GM23248 (cell line): ENCODE data around the gene NPAS2. TPM values are rescaled to one million over a fixed set of nuclear protein-coding genes. Genes with fewer than 3 reads are reported as not detected.

Source experiments
- DNase-seq: peaks from one replicate; pipeline ENCODE4 v3.0.0-alpha.2; 2015
- H2AFZ ChIP-seq: fragments of 200-600 bp; sonication (generic); 2 replicates; pipeline ENCODE4 v1.6.1; 2016; ENCODE audit warnings: antibody characterized with exemption
- H3F3A ChIP-seq: fragments of 200-600 bp; sonication (generic); 2 replicates; pipeline ENCODE4 v1.6.1; 2016; ENCODE audit warnings: mild to moderate bottlenecking, antibody characterized with exemption, mixed run types; ENCODE audit not compliant: insufficient read depth
- H3K27ac ChIP-seq: fragments of 200-600 bp; sonication (generic); 2 replicates; pipeline ENCODE4 v1.5.1; 2016; ENCODE audit warnings: mild to moderate bottlenecking
- H3K27me3 ChIP-seq: fragments of 200-600 bp; sonication (generic); replicated peaks from 2 replicates; pipeline ENCODE4 v1.6.1; 2016; ENCODE audit warnings: mild to moderate bottlenecking; ENCODE audit not compliant: insufficient read depth
- H3K36me3 ChIP-seq: fragments of 200-600 bp; sonication (generic); 2 replicates; pipeline ENCODE4 v1.6.1; 2016; ENCODE audit warnings: low read depth, mild to moderate bottlenecking
- H3K4me1 ChIP-seq: fragments of 200-600 bp; sonication (generic); 2 replicates; pipeline ENCODE4 v1.6.1; 2016; ENCODE audit warnings: mild to moderate bottlenecking; ENCODE audit not compliant: insufficient read depth
- H3K4me2 ChIP-seq: fragments of 200-600 bp; sonication (generic); one replicate; pipeline ENCODE4 v1.6.1; 2016; ENCODE audit warnings: mild to moderate bottlenecking; ENCODE audit not compliant: unreplicated experiment
- H3K4me3 ChIP-seq: fragments of 200-600 bp; sonication (generic); 2 replicates; pipeline ENCODE4 v1.5.1; 2016; ENCODE audit warnings: mild to moderate bottlenecking
- H3K79me2 ChIP-seq: fragments of 200-600 bp; sonication (generic); 2 replicates; pipeline ENCODE4 v1.6.1; 2016; ENCODE audit warnings: mild to moderate bottlenecking; ENCODE audit not compliant: insufficient read depth
- H3K9ac ChIP-seq: fragments of 200-600 bp; sonication (generic); 2 replicates; pipeline ENCODE4 v1.6.1; 2016; ENCODE audit warnings: mild to moderate bottlenecking
- H3K9me2 ChIP-seq: fragments of 200-600 bp; sonication (generic); 2 replicates; pipeline ENCODE4 v1.6.1; 2016; ENCODE audit warnings: mixed run types, mild to moderate bottlenecking, moderate library complexity; ENCODE audit not compliant: insufficient read depth
- H3K9me3 ChIP-seq: fragments of 200-600 bp; sonication (generic); one replicate; pipeline ENCODE4 v1.6.1; 2017; ENCODE audit warnings: low read depth
- H4K20me1 ChIP-seq: fragments of 200-600 bp; sonication (generic); 2 replicates; pipeline ENCODE4 v1.6.0; 2016; ENCODE audit not compliant: insufficient read depth
- EZH2 ChIP-seq: fragments of 200-600 bp; sonication (generic); IDR thresholded peaks from 2 replicates; pipeline ENCODE4 v1.6.1; 2018; ENCODE audit warnings: antibody characterized with exemption, mild to moderate bottlenecking; ENCODE audit not compliant: insufficient read depth, poor library complexity, severe bottlenecking
- EZH2phosphoT487 ChIP-seq: fragments of 200-600 bp; sonication (generic); IDR thresholded peaks from 2 replicates; pipeline ENCODE4 v1.6.1; 2018; ENCODE audit warnings: antibody characterized with exemption, moderate library complexity, mild to moderate bottlenecking, low read depth; ENCODE audit not compliant: insufficient read depth
- WGBS, 2 experiments: methylation state at CpG; one replicate each; pipeline ENCODE4 v1.1.6; 2015 to 2017; ENCODE audit warnings: low lambda C conversion rate in 2 of 2, low coverage in 1 of 2; ENCODE audit errors: missing lambda C conversion rate in 2 of 2; 5-methylcytosine and 5-hydroxymethylcytosine counted together
- in situ Hi-C: fragments of 300-500 bp; cut with MboI; formaldehyde crosslinking; loops from 2 replicates; pipeline ENCODE4 v1.15.0; 2020
- polyA plus RNA-seq: library from polyadenylated mRNA; unstranded; fragments of >200 nt; fragmentation: Nextera tagmentation; extraction: Ambion mirVana; gene quantifications from 2 replicates; pipeline ENCODE4 v1.2.1, GENCODE V29; 2016
- total RNA-seq: library from RNA; depleted of rRNA; stranded (reverse); fragments of >200 nt; shearing (Covaris generic); gene quantifications from 2 replicates; pipeline ENCODE4 v1.2.3, GENCODE V29; 2014

NPAS2 gene
- total and polyA plus RNA-seq, 2 experiments from 2014 or later: 3.8 to 10.8 TPM

GRCh38 chr2:100822587-100823248 lies 2.8 kb downstream of the NPAS2 start:
- H3K4me1 ChIP-seq: peaks cover 21% of the 10 kb centered on the region
- no peak overlapping the region for H3K27ac ChIP-seq
- in situ Hi-C loops: no loop called here
- H3K4me3 ChIP-seq: peak overlapping the region; percentile 72
- H3K79me2 ChIP-seq: peaks cover 15% of the 10 kb centered on the region
- TF ChIP-seq EZH2 (no peak), EZH2phosphoT487 (no peak)
- peak overlapping the region; percentile 61 for H3K4me2 ChIP-seq
- peaks cover 6% of the 10 kb centered on the region for H3F3A ChIP-seq
- no peaks in the 10 kb centered on the region for H4K20me1 ChIP-seq
- DNase-seq: peak; percentile 77
- WGBS, 2 experiments: 17 to 22% methylated on average over 9 of the region's 9 CpGs
- no peaks in the 10 kb centered on the region for H3K9me2 ChIP-seq
- H3K9me3 ChIP-seq: no peaks in the 10 kb centered on the region
- H3K36me3 ChIP-seq: no peaks in the 10 kb centered on the region
- H3K27me3 ChIP-seq: no peaks in the 10 kb centered on the region
- no peak overlapping the region for H3K9ac ChIP-seq
- no peak overlapping the region for H2AFZ ChIP-seq

GRCh38 chr2:100823665-100824438 lies 3.9 kb downstream of the NPAS2 start:
- Histone ChIP-seq H3K4me1 (peaks cover 15% of the 10 kb centered on the region), H3K27ac (no peak overlapping the region), H3K9me3 (no peaks in the 10 kb centered on the region), H3K4me2 (no peak overlapping the region), H4K20me1 (no peaks in the 10 kb centered on the region), H3K36me3 (no peaks in the 10 kb centered on the region), H3K27me3 (no peaks in the 10 kb centered on the region), H3F3A (no peaks in the 10 kb centered on the region; the same call in 1 of the 2 replicates), H3K9ac (no peak overlapping the region), H2AFZ (no peak overlapping the region), H3K4me3 (no peak overlapping the region), H3K79me2 (peaks cover 16% of the 10 kb centered on the region), H3K9me2 (no peaks in the 10 kb centered on the region)
- no peak for DNase-seq
- WGBS, 2 experiments: 93 to 96% methylated on average over 6 of the region's 6 CpGs
- TF ChIP-seq EZH2: no peak
- TF ChIP-seq EZH2phosphoT487: no peak
- in situ Hi-C loops: no loop called here

DNA sequence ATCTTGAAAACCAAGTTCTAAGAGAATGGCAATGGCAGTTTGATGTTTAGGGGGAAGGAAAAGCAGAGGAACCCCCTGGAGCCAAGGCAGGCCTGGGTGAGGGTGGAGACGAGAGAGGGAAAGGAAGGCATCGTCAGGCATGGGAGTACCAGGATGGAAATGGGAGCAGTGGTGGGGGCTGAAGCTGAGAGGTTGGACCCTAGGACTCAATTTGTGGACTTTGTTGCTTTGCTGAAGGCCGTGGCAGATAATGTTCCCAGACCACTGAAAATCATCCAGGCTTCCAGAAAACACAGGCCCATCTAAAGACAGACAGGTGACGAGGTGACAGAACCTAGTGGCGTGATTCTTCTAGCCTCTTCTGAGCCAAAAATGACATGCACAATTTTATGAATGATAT lies 4.9 kb downstream of the NPAS2 start:
- in situ Hi-C loops: no loop called here
- Histone ChIP-seq H3K9me3 (no peaks in the 10 kb centered on the region), H3F3A (no peaks in the 10 kb centered on the region; the same call in 1 of the 2 replicates), H3K4me3 (no peak overlapping the region), H3K79me2 (peaks cover 25% of the 10 kb centered on the region), H3K4me1 (peaks cover 15% of the 10 kb centered on the region), H3K4me2 (no peak overlapping the region), H3K36me3 (no peaks in the 10 kb centered on the region), H2AFZ (no peak overlapping the region), H3K9me2 (no peaks in the 10 kb centered on the region), H4K20me1 (no peaks in the 10 kb centered on the region), H3K9ac (no peak overlapping the region), H3K27ac (no peak overlapping the region), H3K27me3 (no peaks in the 10 kb centered on the region)
- no peak for TF ChIP-seq EZH2phosphoT487
- no peak for TF ChIP-seq EZH2
- WGBS, 2 experiments: 95 to 99% methylated on average over 5 of the region's 5 CpGs
- DNase-seq: no peak

GRCh38 chr2:100826494-100826893 lies 6.6 kb downstream of the NPAS2 start:
- in situ Hi-C loops: no loop called here
- no peaks in the 10 kb centered on the region for H3K9me2 ChIP-seq
- H3K4me3 ChIP-seq: no peak overlapping the region
- H3K27me3 ChIP-seq: no peaks in the 10 kb centered on the region
- no peak overlapping the region for H3K4me2 ChIP-seq
- TF ChIP-seq EZH2phosphoT487 (no peak), EZH2 (no peak)
- 79 to 81% methylated on average over 2 of the region's 2 CpGs for WGBS, 2 experiments
- H2AFZ ChIP-seq: no peak overlapping the region
- H3K9ac ChIP-seq: no peak overlapping the region
- no peaks in the 10 kb centered on the region for H4K20me1 ChIP-seq
- H3K9me3 ChIP-seq: no peaks in the 10 kb centered on the region
- no peak overlapping the region for H3K27ac ChIP-seq
- no peaks in the 10 kb centered on the region for H3K36me3 ChIP-seq
- H3K79me2 ChIP-seq: peaks cover 31% of the 10 kb centered on the region
- peaks cover 14% of the 10 kb centered on the region for H3K4me1 ChIP-seq
- no peaks in the 10 kb centered on the region; the same call in 1 of the 2 replicates for H3F3A ChIP-seq
- no peak for DNase-seq
